Liver (tissue), 9 donors: ENCODE data around the gene TMEM176B. TPM values are rescaled to one million over a fixed set of nuclear protein-coding genes. Genes with fewer than 3 reads are reported as not detected.

Source experiments
- DNase-seq: peaks from one replicate; pipeline ENCODE4 v3.0.0-alpha.2; 2017; ENCODE audit warnings: low spot score
- H3K27ac ChIP-seq, 2 donors: one replicate each; pipeline ENCODE4 v1.7.0; 2013; ENCODE audit warnings: inconsistent platforms in 2 of 2, low read length in 2 of 2, control low read depth in 1 of 2, low read depth in 1 of 2, mild to moderate bottlenecking in 1 of 2
- H3K27me3 ChIP-seq, 4 donors: one replicate each; pipeline versions ENCODE4 v1.6.1 to v1.7.0; 2013; ENCODE audit warnings: low read length in 3 of 4, inconsistent platforms in 1 of 4, mild to moderate bottlenecking in 1 of 4, moderate library complexity in 1 of 4; ENCODE audit not compliant: control insufficient read depth in 4 of 4, insufficient read depth in 4 of 4
- H3K36me3 ChIP-seq, 4 donors: one replicate each; pipeline versions ENCODE4 v1.6.1 to v1.7.0; 2013; ENCODE audit warnings: low read length in 3 of 4, mild to moderate bottlenecking in 3 of 4, low read depth in 1 of 4, moderate library complexity in 1 of 4; ENCODE audit not compliant: control insufficient read depth in 4 of 4, insufficient read depth in 3 of 4
- H3K4me1 ChIP-seq, 4 donors: one replicate each; pipeline versions ENCODE4 v1.6.1 to v1.7.0; 2013; ENCODE audit warnings: low read length in 3 of 4, mild to moderate bottlenecking in 3 of 4, moderate library complexity in 1 of 4; ENCODE audit not compliant: control insufficient read depth in 4 of 4, insufficient read depth in 4 of 4
- H3K4me3 ChIP-seq, 3 donors: one replicate each; pipeline versions ENCODE4 v1.6.1 to v1.7.0; 2013; ENCODE audit warnings: low read length in 3 of 3, control low read depth in 1 of 3, low read depth in 1 of 3, mild to moderate bottlenecking in 1 of 3
- H3K9ac ChIP-seq, 2 donors: one replicate each; pipeline ENCODE4 v1.7.0; 2013; ENCODE audit warnings: low read length in 2 of 2, mild to moderate bottlenecking in 2 of 2, moderate library complexity in 2 of 2, control low read depth in 1 of 2, low read depth in 1 of 2
- H3K9me3 ChIP-seq, 4 donors: one replicate each; pipeline versions ENCODE4 v1.6.1 to v1.7.0; 2013; ENCODE audit warnings: low read length in 3 of 4; ENCODE audit not compliant: control insufficient read depth in 4 of 4
- ATF3 ChIP-seq: IDR thresholded peaks from 2 replicates; pipeline ENCODE4 v1.6.1; 2016; ENCODE audit warnings: antibody characterized with exemption
- CTCF ChIP-seq: fragments of 150-350 bp; IDR thresholded peaks from 2 replicates; pipeline ENCODE4 v1.5.1; 2017; ENCODE audit warnings: improper control_type of control experiment, low read depth, low read length; ENCODE audit not compliant: missing input control
- EGR1 ChIP-seq, 2 donors: IDR thresholded peaks; 2 replicates each; pipeline ENCODE4 v1.6.1; 2016 to 2018; ENCODE audit warnings: antibody characterized with exemption in 2 of 2, low read depth in 2 of 2
- FOXA1 ChIP-seq: IDR thresholded peaks from 2 replicates; pipeline ENCODE4 v1.6.1; 2016; ENCODE audit warnings: antibody characterized with exemption
- FOXA2 ChIP-seq: IDR thresholded peaks from 2 replicates; pipeline ENCODE4 v1.6.1; 2016; ENCODE audit warnings: antibody characterized with exemption
- GABPA ChIP-seq, 2 donors: IDR thresholded peaks in 1 of 2; conservative IDR thresholded peaks in 1 of 2; 2 replicates each; pipeline ENCODE4 v1.6.1; 2016; ENCODE audit warnings: antibody characterized with exemption in 2 of 2, mild to moderate bottlenecking in 1 of 2, moderate library complexity in 1 of 2
- HNF4A ChIP-seq, 2 donors: conservative IDR thresholded peaks; 2 replicates each; pipeline ENCODE4 v1.6.1; 2016; ENCODE audit warnings: antibody characterized with exemption in 2 of 2, mild to moderate bottlenecking in 2 of 2
- HNF4G ChIP-seq: IDR thresholded peaks from 2 replicates; pipeline ENCODE4 v1.6.1; 2016; ENCODE audit warnings: antibody characterized with exemption
- JUND ChIP-seq, 2 donors: IDR thresholded peaks; 2 replicates each; pipeline ENCODE4 v1.6.1; 2016; ENCODE audit warnings: antibody characterized with exemption in 2 of 2
- MAX ChIP-seq: IDR thresholded peaks from 2 replicates; pipeline ENCODE4 v1.6.1; 2016; ENCODE audit warnings: antibody characterized with exemption
- NR2F2 ChIP-seq: IDR thresholded peaks from 2 replicates; pipeline ENCODE4 v1.6.1; 2016; ENCODE audit warnings: antibody characterized with exemption
- RAD21 ChIP-seq, 2 donors: IDR thresholded peaks; 2 replicates each; pipeline ENCODE4 v1.6.1; 2016; ENCODE audit warnings: antibody characterized with exemption in 2 of 2, mild to moderate bottlenecking in 2 of 2
- REST ChIP-seq: IDR thresholded peaks from 2 replicates; pipeline ENCODE4 v1.6.1; 2016; ENCODE audit warnings: antibody characterized with exemption, mild to moderate bottlenecking
- RXRA ChIP-seq, 2 donors: IDR thresholded peaks; 2 replicates each; pipeline ENCODE4 v1.6.1; 2017 to 2018; ENCODE audit warnings: antibody characterized with exemption in 2 of 2, mild to moderate bottlenecking in 1 of 2
- SP1 ChIP-seq: IDR thresholded peaks from 2 replicates; pipeline ENCODE4 v1.6.1; 2018; ENCODE audit warnings: antibody characterized with exemption, mild to moderate bottlenecking
- TAF1 ChIP-seq: conservative IDR thresholded peaks from 2 replicates; pipeline ENCODE4 v1.6.1; 2016; ENCODE audit warnings: antibody characterized with exemption, mild to moderate bottlenecking
- YY1 ChIP-seq: IDR thresholded peaks from 2 replicates; pipeline ENCODE4 v1.6.1; 2016; ENCODE audit warnings: antibody characterized with exemption, mild to moderate bottlenecking
- ZBTB33 ChIP-seq: IDR thresholded peaks from 2 replicates; pipeline ENCODE4 v1.6.1; 2016; ENCODE audit warnings: antibody characterized with exemption
- WGBS: extraction: QIAGEN DNeasy Blood & Tissue Kit; methylation state at CpG from one replicate; pipeline ENCODE4 v1.1.7; 2013; 5-methylcytosine and 5-hydroxymethylcytosine counted together
- polyA plus RNA-seq, 2 donors: library from polyadenylated mRNA; stranded (reverse) in 1 of 2; unstranded in 1 of 2; fragments of 200-250 nt in 1 of 2; fragments of >200 nt in 1 of 2; fragmentation: Nextera tagmentation in 1 of 2; extraction: Ambion mirVana in 1 of 2; gene quantifications; one replicate each; pipeline versions ENCODE4 v1.2.1 to v1.2.3, GENCODE V29; 2013 to 2015
- total RNA-seq, 2 donors: library from RNA; depleted of rRNA; stranded (reverse); fragments of >200 nt; gene quantifications; one replicate each; pipeline ENCODE4 v1.2.3, GENCODE V29; 2014
- donor health status: healthy.
- donor health status: healthy.
- donor health status: healthy.
- donor health status: healthy.
- donor health status: healthy.

Gene TMEM176B
- total and polyA plus RNA-seq, 4 donors, result 382 to 1,317 (median 999) TPM

GRCh38 chr7:150824379-150825177, 24.4 kb upstream of the TMEM176B start:
- Histone ChIP-seq H3K4me1 (peaks cover 8 to 44% (median 26%) of the 10 kb centered on the region in 4 donors), H3K9ac (no peak overlapping the region), H3K4me3 (no peak overlapping the region), H3K27ac (peak overlapping the region in 1 of 2 donors; percentile 5), H3K9me3 (no peaks in the 10 kb centered on the region), H3K27me3 (no peaks in the 10 kb centered on the region), H3K36me3 (no peaks in the 10 kb centered on the region)
- no peak for DNase-seq
- TF ChIP-seq RAD21 (IDR thresholded peaks at IDR 0.05), result peak; percentile 58 to 60
- peak; percentile 55 for TF ChIP-seq SP1
- no peak for TF ChIP-seq GABPA (IDR thresholded peaks at IDR 0.05 in 1 of 2, conservative IDR thresholded peaks at IDR 0.05 in 1 of 2)
- TF ChIP-seq HNF4A (conservative IDR thresholded peaks at IDR 0.05), result peak in 1 of 2 donors; percentile 37
- no peak for TF ChIP-seq FOXA1
- peak; percentile 35 for TF ChIP-seq YY1
- peak in 1 of 2 donors; percentile 48 for TF ChIP-seq RXRA (IDR thresholded peaks at IDR 0.05)
- WGBS, result 90% methylated on average over 20 of the region's 20 CpGs

GRCh38 chr7:150823484-150824126, 23.4 kb upstream of the TMEM176B start:
- 86% methylated on average over 10 of the region's 10 CpGs for WGBS
- DNase-seq, result no peak
- Histone ChIP-seq H3K27ac (no peak overlapping the region), H3K9me3 (no peaks in the 10 kb centered on the region), H3K36me3 (no peaks in the 10 kb centered on the region), H3K27me3 (no peaks in the 10 kb centered on the region), H3K4me1 (peaks cover 8 to 38% (median 25%) of the 10 kb centered on the region in 4 donors), H3K9ac (no peak overlapping the region), H3K4me3 (no peak overlapping the region)
- TF ChIP-seq HNF4G, result no peak
- TF ChIP-seq ZBTB33, result no peak
- TF ChIP-seq NR2F2, result no peak
- TF ChIP-seq SP1, result no peak
- TF ChIP-seq EGR1 (IDR thresholded peaks at IDR 0.05; ENCODE audit: low read depth in 2 of 2), result no peak
- no peak for TF ChIP-seq GABPA (IDR thresholded peaks at IDR 0.05 in 1 of 2, conservative IDR thresholded peaks at IDR 0.05 in 1 of 2)
- TF ChIP-seq FOXA2, result no peak
- no peak for TF ChIP-seq RAD21 (IDR thresholded peaks at IDR 0.05)
- TF ChIP-seq HNF4A (conservative IDR thresholded peaks at IDR 0.05), result no peak
- no peak for TF ChIP-seq ATF3
- no peak for TF ChIP-seq YY1
- TF ChIP-seq MAX, result no peak
- TF ChIP-seq FOXA1, result no peak
- no peak for TF ChIP-seq RXRA (IDR thresholded peaks at IDR 0.05)
- no peak for TF ChIP-seq CTCF
- TF ChIP-seq REST, result no peak
- TF ChIP-seq JUND (IDR thresholded peaks at IDR 0.05), result no peak
- no peak for TF ChIP-seq TAF1
